OCI-LY7 (cell line): Measurements from ENCODE around the gene GYPA.

Experiments used
- CTCF ChIP-seq: fragments of 200-600 bp; sonication (generic); conservative IDR thresholded peaks from 2 replicates; pipeline ENCODE4 v1.5.1; 2014; ENCODE audit warnings: mild to moderate bottlenecking, antibody characterized with exemption, low read length, moderate library complexity, mixed read lengths
- EZH2phosphoT487 ChIP-seq: fragments of 200-600 bp; sonication (generic); IDR thresholded peaks from 2 replicates; pipeline ENCODE4 v1.6.1; 2018; ENCODE audit warnings: low read depth, borderline replicate concordance, mild to moderate bottlenecking, mixed run types, antibody characterized with exemption, low read length, moderate library complexity, mixed read lengths

GRCh38 chr4:144169211-144169610 lies 28.7 kb upstream of the GYPA start:
- no peak for TF ChIP-seq CTCF
- TF ChIP-seq EZH2phosphoT487 = no peak
